Activated CD4-positive, CD25-positive, alpha-beta regulatory T cell treated with anti-CD3 and anti-CD28 coated beads, Interleukin-2, amount 50 U/mL, for 72 hours (primary cell): Measurements from ENCODE around the gene SEPTIN5.

ENCODE experiments used
- DNase-seq: peaks from one replicate; pipeline ENCODE4 v3.0.0; 2021

SEPTIN5 gene

GRCh38 chr22:19763458-19764298 lies 49.4 kb downstream of the SEPTIN5 start:
- DNase-seq: no peak

GRCh38 chr22:19764299-19764593 lies 49.9 kb downstream of the SEPTIN5 start:
- DNase-seq: no peak

- DNase-seq: no peak
Measured at GRCh38 chr22:19764636-19765476, 50.6 kb downstream of the SEPTIN5 start.

- DNase-seq: no peak
Measured at GRCh38 chr22:19765477-19766239, 51.4 kb downstream of the SEPTIN5 start.

GRCh38 chr22:19766240-19766510 lies 51.9 kb downstream of the SEPTIN5 start:
- no peak for DNase-seq

- DNase-seq: no peak
Measured at GRCh38 chr22:19766511-19767426, 52.5 kb downstream of the SEPTIN5 start.

GRCh38 chr22:19767427-19768341 lies 53.4 kb downstream of the SEPTIN5 start:
- no peak for DNase-seq

GRCh38 chr22:19769393-19769715 lies 55.1 kb downstream of the SEPTIN5 start:
- DNase-seq: no peak

- DNase-seq: no peak
Measured at GRCh38 chr22:19770349-19771220, 56.3 kb downstream of the SEPTIN5 start.

GRCh38 chr22:19772422-19772672 lies 58.0 kb downstream of the SEPTIN5 start:
- DNase-seq: no peak
